HCT116 (cell line): ENCODE results near the gene CD3G. TPM values are rescaled to one million over a fixed set of nuclear protein-coding genes. Genes with fewer than 3 reads are reported as not detected.

Source experiments
- ATAC-seq: fragments of 200-7000 bp; cut with Tn5 transposase; 2 replicates; pipeline ENCODE4 v1.9.1; 2020; ENCODE audit warnings: mild to moderate bottlenecking, moderate library complexity
- BruUV-seq: library from RNA; stranded (reverse); fragments of 400-500 nt; replicated peaks from 2 replicates; lab custom pipeline; 2021; lab: Mats Ljungman, UMichigan
- CTCF ChIA-PET: fragments of 300-600 bp; sonication (Branson Sonifier 250); formaldehyde crosslinking; loops from one replicate; lab custom pipeline; 2021; ENCODE audit warnings: antibody characterized with exemption; lab: Charles Lee
- POLR2A ChIA-PET: fragments of 300-600, 350-600 bp; sonication (Branson Sonifier 250); formaldehyde crosslinking; loops from one replicate; lab custom pipeline; 2021; ENCODE audit warnings: antibody characterized with exemption; lab: Charles Lee
- RAD21 ChIA-PET, 2 experiments: fragments of 300-600 bp; sonication (Branson Sonifier 250); formaldehyde crosslinking; loops; one replicate each; lab custom pipeline; 2023; ENCODE audit warnings: low total read pairs in 2 of 2; ENCODE audit not compliant: uncharacterized antibody in 2 of 2, unreplicated experiment in 2 of 2, low non-redundant PET in 1 of 2; lab: Charles Lee
- DNase-seq: peaks from one replicate; pipeline ENCODE4 v3.0.0-alpha.2; 2010; ENCODE audit warnings: low read depth, low spot score
- H2AFZ ChIP-seq: fragments of 200-600 bp; shearing (Covaris generic), sonication (generic); 2 replicates; pipeline ENCODE4 v1.6.1; 2017; ENCODE audit warnings: low read depth, mixed run types, mixed read lengths, antibody characterized with exemption, low read length; ENCODE audit not compliant: poor library complexity, severe bottlenecking
- H3K27ac ChIP-seq: 2 replicates; pipeline ENCODE4 v1.5.1; 2012; ENCODE audit warnings: low read depth, low read length
- H3K27me3 ChIP-seq: fragments of 200-600 bp; sonication (generic); 2 replicates; pipeline ENCODE4 v1.6.1; 2016; ENCODE audit warnings: mixed run types, low read length, mixed read lengths; ENCODE audit not compliant: insufficient read depth
- H3K36me3 ChIP-seq, 2 experiments: fragments of 200-500 bp in 1 of 2; fragments of 200-600 bp in 1 of 2; sonication (Bioruptor generic) in 1 of 2; sonication (generic) in 1 of 2; 2 replicates each; pipeline versions ENCODE4 v1.5.1 to v1.6.1; 2014 to 2016; ENCODE audit warnings: low read length in 2 of 2, inconsistent platforms in 1 of 2, mixed read lengths in 1 of 2, mixed run types in 1 of 2; ENCODE audit not compliant: insufficient read depth in 2 of 2, control insufficient read depth in 1 of 2
- H3K4me1 ChIP-seq, 2 experiments: fragments of 200-600 bp in 1 of 2; sonication (generic) in 1 of 2; 2 replicates each; pipeline versions ENCODE4 v1.5.1 to v1.6.1; 2012 to 2017; ENCODE audit warnings: low read length in 2 of 2, inconsistent platforms in 1 of 2, mild to moderate bottlenecking in 1 of 2, mixed read lengths in 1 of 2, mixed run types in 1 of 2, moderate library complexity in 1 of 2; ENCODE audit not compliant: insufficient read depth in 2 of 2, control insufficient read depth in 1 of 2
- H3K4me2 ChIP-seq: fragments of 200-600 bp; sonication (generic); 2 replicates; pipeline ENCODE4 v1.6.1; 2017; ENCODE audit warnings: mixed run types, low read length, mixed read lengths
- H3K4me3 ChIP-seq, 2 experiments: fragments of 200-600 bp in 1 of 2; sonication (generic) in 1 of 2; replicated peaks in 1 of 2; 2 replicates each; pipeline ENCODE4 v1.5.1; 2011 to 2016; ENCODE audit warnings: low read length in 2 of 2, control low read depth in 1 of 2, low read depth in 1 of 2, mild to moderate bottlenecking in 1 of 2, mixed read lengths in 1 of 2, mixed run types in 1 of 2
- H3K79me2 ChIP-seq: fragments of 200-600 bp; sonication (generic); 2 replicates; pipeline ENCODE4 v1.6.1; 2017; ENCODE audit warnings: mild to moderate bottlenecking, mixed run types, low read length, moderate library complexity, mixed read lengths; ENCODE audit not compliant: insufficient read depth
- H3K9ac ChIP-seq: fragments of 200-600 bp; sonication (generic); 2 replicates; pipeline ENCODE4 v1.6.1; 2016; ENCODE audit warnings: low read length, mixed read lengths
- H3K9me2 ChIP-seq: fragments of 200-600 bp; sonication (generic), shearing (Covaris generic); 2 replicates; pipeline ENCODE4 v1.6.1; 2017; ENCODE audit warnings: mixed run types, mild to moderate bottlenecking, moderate library complexity; ENCODE audit not compliant: insufficient read depth
- H3K9me3 ChIP-seq, 2 experiments: fragments of 200-500 bp in 1 of 2; fragments of 200-600 bp in 1 of 2; sonication (Bioruptor generic) in 1 of 2; sonication (generic) in 1 of 2; 2 replicates each; pipeline ENCODE4 v1.6.1; 2014 to 2017; ENCODE audit warnings: low read length in 2 of 2, mixed read lengths in 2 of 2, inconsistent platforms in 1 of 2, low read depth in 1 of 2, mild to moderate bottlenecking in 1 of 2, mixed run types in 1 of 2, moderate library complexity in 1 of 2; ENCODE audit not compliant: control insufficient read depth in 1 of 2, insufficient read depth in 1 of 2
- H4K20me1 ChIP-seq: fragments of 200-600 bp; sonication (generic), shearing (Covaris generic); 2 replicates; pipeline ENCODE4 v1.6.1; 2017; ENCODE audit warnings: mixed run types, mild to moderate bottlenecking, moderate library complexity; ENCODE audit not compliant: insufficient read depth
- ATF3 ChIP-seq: IDR thresholded peaks from 2 replicates; pipeline ENCODE4 v1.6.1; 2012
- CEBPB ChIP-seq: IDR thresholded peaks from 2 replicates; pipeline ENCODE4 v1.6.1; 2012; ENCODE audit warnings: low read depth
- CTCF ChIP-seq, 3 experiments: fragments of 200-600 bp in 1 of 3; sonication (generic) in 1 of 3; IDR thresholded peaks in 2 of 3; conservative IDR thresholded peaks in 1 of 3; 2 replicates each; pipeline ENCODE4 v1.5.1; 2012 to 2017; ENCODE audit warnings: low read depth in 2 of 3, low read length in 2 of 3, antibody characterized with exemption in 1 of 3, borderline replicate concordance in 1 of 3, control low read depth in 1 of 3, mild to moderate bottlenecking in 1 of 3, mixed read lengths in 1 of 3, mixed run types in 1 of 3, moderate library complexity in 1 of 3; ENCODE audit not compliant: insufficient read depth in 1 of 3
- EGR1 ChIP-seq: IDR thresholded peaks from 2 replicates; pipeline ENCODE4 v1.6.1; 2012; ENCODE audit warnings: low read depth
- EZH2 ChIP-seq: fragments of 200-600 bp; sonication (generic); IDR thresholded peaks from 2 replicates; pipeline ENCODE4 v1.6.1; 2017; ENCODE audit warnings: antibody characterized with exemption, mixed run types
- FOSL1 ChIP-seq: IDR thresholded peaks from 2 replicates; pipeline ENCODE4 v1.6.1; 2012; ENCODE audit warnings: low read depth
- MAX ChIP-seq: IDR thresholded peaks from 2 replicates; pipeline ENCODE4 v1.6.1; 2012
- POLR2A ChIP-seq: IDR thresholded peaks from 2 replicates; pipeline ENCODE4 v1.7.0; 2011; ENCODE audit warnings: borderline replicate concordance; ENCODE audit not compliant: insufficient read depth, insufficient read length; ENCODE audit errors: extremely low read depth
- RAD21 ChIP-seq: IDR thresholded peaks from 2 replicates; pipeline ENCODE4 v1.6.1; 2012; ENCODE audit warnings: low read depth, mild to moderate bottlenecking
- REST ChIP-seq: IDR thresholded peaks from 2 replicates; pipeline ENCODE4 v1.6.1; 2012; ENCODE audit warnings: low read depth
- SP1 ChIP-seq: IDR thresholded peaks from 2 replicates; pipeline ENCODE4 v1.6.1; 2012; ENCODE audit warnings: low read depth
- YY1 ChIP-seq: IDR thresholded peaks from 2 replicates; pipeline ENCODE4 v1.6.1; 2011; ENCODE audit warnings: low read length, low read depth, moderate library complexity, mild to moderate bottlenecking; ENCODE audit not compliant: insufficient replicate concordance; ENCODE audit errors: extremely low read depth
- ZFX ChIP-seq: fragments of 450-650 bp; IDR thresholded peaks from 2 replicates; pipeline ENCODE4 v1.6.1; 2017
- intact Hi-C: fragments of 100-400 bp; cut with micrococcal nuclease; formaldehyde crosslinking; loops from 2 replicates; pipeline ENCODE4 v1.10.0; 2022
- total RNA-seq: library from RNA; stranded (reverse); gene quantifications from one replicate; pipeline ENCODE4 v1.2.1, GENCODE V29; 2021; ENCODE audit not compliant: unreplicated experiment

Gene CD3G
- total RNA-seq, 1 experiment from 2014 or later: 0.20 TPM

- H3K36me3 ChIP-seq: no peaks in the 10 kb centered on the region
- H2AFZ ChIP-seq: peak overlapping the region; percentile 81
- ChIA-PET POLR2A (interaction anchor here (1.0 kb wide), 1 partner anchor 64 kb away, joined by 3 read pairs; the partner anchor contains the start of gene UBE4A), CTCF (interaction anchor here (0.6 to 2.0 kb wide), 22 partner anchors 9 to 584 kb away, joined by 3 to 17 read pairs (median 4); partner anchors contain the start of genes CD3E and KMT2A), RAD21 (interaction anchor here (0.9 to 1.2 kb wide), 2 partner anchors 97 kb away, joined by 3 to 4 read pairs; no protein-coding TSS in a partner anchor)
- H3K4me1 ChIP-seq: peaks cover 0 to 14% of the 10 kb centered on the region in 2 experiments; a peak in 2 of 4 replicates
- no TSS peak for BruUV-seq
- DNase-seq: no peak
- peak; percentile 50 for ATAC-seq
- H3K9ac ChIP-seq: no peak overlapping the region
- H3K4me3 ChIP-seq: no peak overlapping the region
- no peaks in the 10 kb centered on the region for H3K9me2 ChIP-seq
- intact Hi-C loops: loop anchor here (2.0 kb wide), 1 partner anchor 58 kb away; no protein-coding TSS in a partner anchor
- no peaks in the 10 kb centered on the region for H3K9me3 ChIP-seq
- no peaks in the 10 kb centered on the region for H3K27me3 ChIP-seq
- no peaks in the 10 kb centered on the region for H3K79me2 ChIP-seq
- no peaks in the 10 kb centered on the region for H4K20me1 ChIP-seq
- H3K4me2 ChIP-seq: no peak overlapping the region
- no peak overlapping the region for H3K27ac ChIP-seq
- TF ChIP-seq CTCF (IDR thresholded peaks at IDR 0.05 in 2 of 3, conservative IDR thresholded peaks at IDR 0.05 in 1 of 3; ENCODE audit: borderline replicate concordance in 1 of 3, insufficient read depth in 1 of 3, low read depth in 2 of 3, low read length in 2 of 3): 0 out of 6 replicates have a peak, but pooled peaks of 1 of the 3 experiments have one; percentile 6
- TF ChIP-seq POLR2A: no peak
These were observed 48.9 kb upstream of the CD3G start for GRCh38 chr11:118295199-118295598.

- RAD21 ChIA-PET: interaction anchor here (0.9 to 1.2 kb wide), 2 partner anchors 97 kb away, joined by 3 to 4 read pairs; no protein-coding TSS in a partner anchor
- H3K4me3 ChIP-seq: no peak overlapping the region
- BruUV-seq: no TSS peak
- peak; percentile 43 for DNase-seq
- POLR2A ChIA-PET: interaction anchor here (1.0 kb wide), 1 partner anchor 63 kb away, joined by 3 read pairs; the partner anchor contains the start of gene UBE4A
- no peak overlapping the region for H3K27ac ChIP-seq
- H3K9me2 ChIP-seq: no peaks in the 10 kb centered on the region
- H3K79me2 ChIP-seq: no peaks in the 10 kb centered on the region
- intact Hi-C loops: loop anchor here (1.0 to 2.0 kb wide), 2 partner anchors 57 to 192 kb away; no protein-coding TSS in a partner anchor
- peak overlapping the region; percentile 81 for H2AFZ ChIP-seq
- no peaks in the 10 kb centered on the region for H3K27me3 ChIP-seq
- no peaks in the 10 kb centered on the region for H3K9me3 ChIP-seq
- CTCF ChIA-PET: interaction anchor here (0.6 to 2.0 kb wide), 22 partner anchors 9 to 583 kb away, joined by 3 to 17 read pairs (median 4); partner anchors contain the start of genes CD3E and KMT2A
- H3K4me1 ChIP-seq: peaks cover 0 to 10% of the 10 kb centered on the region in 2 experiments; a peak in 2 of 4 replicates
- no peak overlapping the region for H3K9ac ChIP-seq
- no peaks in the 10 kb centered on the region for H4K20me1 ChIP-seq
- H3K4me2 ChIP-seq: no peak overlapping the region
- peak; percentile 78 for ATAC-seq
- no peaks in the 10 kb centered on the region for H3K36me3 ChIP-seq
- no peak for TF ChIP-seq MAX
- TF ChIP-seq SP1: no peak
- TF ChIP-seq RAD21: peak; percentile 70
- TF ChIP-seq ZFX: no peak
- no peak for TF ChIP-seq EGR1
- TF ChIP-seq YY1: peak; percentile 11
- TF ChIP-seq CEBPB: no peak
- TF ChIP-seq EZH2: no peak
- no peak for TF ChIP-seq REST
- no peak for TF ChIP-seq ATF3
- no peak for TF ChIP-seq FOSL1
These were observed 48.2 kb upstream of the CD3G start for GRCh38 chr11:118295815-118296454.
